ENCODE measurements around the gene MROH2A. TPM values are rescaled to one million over a fixed set of nuclear protein-coding genes. Genes with fewer than 3 reads are reported as not detected.

Gene MROH2A
- total and polyA plus RNA-seq, 9 of the 15 experiments (the other 6 are each of a cell fraction or from before 2014, with no cell fraction given): 0.03 TPM; not detected in 8

DNA sequence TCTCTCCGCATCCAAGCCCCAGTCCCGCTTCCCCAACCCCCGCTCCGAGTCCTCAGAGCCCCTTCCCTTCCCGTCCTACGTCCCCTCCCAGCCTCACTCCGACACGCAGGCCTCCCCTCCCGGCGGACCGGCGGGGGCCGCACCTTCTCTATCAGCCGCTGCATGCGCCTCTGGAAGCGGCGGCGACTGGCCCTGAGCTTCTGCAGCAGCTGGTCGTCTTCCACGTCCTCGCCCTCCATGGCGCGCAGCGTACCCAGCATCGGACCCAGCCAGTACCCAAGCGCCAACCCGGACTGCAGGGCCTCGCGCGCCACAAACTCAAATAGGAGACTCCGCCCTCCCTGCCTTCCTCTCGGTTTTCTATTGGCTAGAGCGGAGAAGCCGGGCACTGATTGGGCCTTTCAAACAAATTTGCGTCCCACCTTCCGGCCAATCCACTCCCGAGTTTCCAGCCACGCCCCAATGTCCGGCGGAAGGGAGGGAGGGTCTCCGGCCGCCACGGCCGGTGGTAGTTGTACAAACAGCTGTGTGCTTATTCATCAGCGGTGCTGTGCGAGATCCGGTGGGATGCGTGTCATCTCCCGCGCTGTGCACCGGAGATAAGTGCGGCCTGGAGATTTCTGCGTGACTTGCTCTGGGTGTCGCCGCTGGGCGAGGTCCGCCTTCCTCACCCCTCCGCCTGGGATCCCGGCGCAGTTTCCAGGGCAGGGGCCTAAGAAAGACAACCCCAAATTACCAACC is 76.3 kb downstream of the MROH2A start, which contains the start of gene HJURP (continued):
- TF ChIP-seq ZKSCAN1 (IDR thresholded peaks at IDR 0.05; ENCODE audit: low read depth, low read length) (no peak), FOXJ3 (CRISPR knock-in tag; IDR thresholded peaks at IDR 0.05) (no peak), ZNF431 (CRISPR knock-in tag; IDR thresholded peaks at IDR 0.05) (no peak), CCNT2 (IDR thresholded peaks at IDR 0.05; ENCODE audit: borderline replicate concordance, extremely low read depth, insufficient read length, low read depth, low read length) (peak; percentile 21), ZNF764 (CRISPR knock-in tag; IDR thresholded peaks at IDR 0.05; ENCODE audit: low read depth) (no peak), RBBP5 (IDR thresholded peaks at IDR 0.05; ENCODE audit: borderline replicate concordance, insufficient read depth, low read length, poor library complexity, severe bottlenecking) (peak; percentile 71), RB1 (IDR thresholded peaks at IDR 0.05; ENCODE audit: low read depth) (peak; percentile 15), ASH1L (IDR thresholded peaks at IDR 0.05; ENCODE audit: borderline replicate concordance, low read depth, partially characterized antibody) (peak; percentile 79), ZNF121 (CRISPR knock-in tag; conservative IDR thresholded peaks at IDR 0.05) (no peak), GABPB1 (CRISPR knock-in tag; IDR thresholded peaks at IDR 0.05) (peak; percentile 74), CEBPZ (IDR thresholded peaks at IDR 0.05; ENCODE audit: borderline replicate concordance, low read depth, low read length) (no peak), ZNF324 (CRISPR knock-in tag; IDR thresholded peaks at IDR 0.05) (no peak), FOXJ2 (tag; IDR thresholded peaks at IDR 0.05) (no peak), KLF6 (CRISPR knock-in tag; IDR thresholded peaks at IDR 0.05; ENCODE audit: borderline replicate concordance) (no peak), XRCC4 (IDR thresholded peaks at IDR 0.05; ENCODE audit: extremely low read depth, insufficient read depth, insufficient read length) (no peak), KAT7 (CRISPR knock-in tag; IDR thresholded peaks at IDR 0.05; ENCODE audit: borderline replicate concordance) (peak; percentile 87; the same call in 1 of the 2 replicates), ZNF41 (CRISPR knock-in tag; conservative IDR thresholded peaks at IDR 0.05) (no peak), PCBP1 (IDR thresholded peaks at IDR 0.05; ENCODE audit: low read depth, low read length, poor library complexity, severe bottlenecking) (peak; percentile 59)
- TF ChIP-seq, protein P1, sequence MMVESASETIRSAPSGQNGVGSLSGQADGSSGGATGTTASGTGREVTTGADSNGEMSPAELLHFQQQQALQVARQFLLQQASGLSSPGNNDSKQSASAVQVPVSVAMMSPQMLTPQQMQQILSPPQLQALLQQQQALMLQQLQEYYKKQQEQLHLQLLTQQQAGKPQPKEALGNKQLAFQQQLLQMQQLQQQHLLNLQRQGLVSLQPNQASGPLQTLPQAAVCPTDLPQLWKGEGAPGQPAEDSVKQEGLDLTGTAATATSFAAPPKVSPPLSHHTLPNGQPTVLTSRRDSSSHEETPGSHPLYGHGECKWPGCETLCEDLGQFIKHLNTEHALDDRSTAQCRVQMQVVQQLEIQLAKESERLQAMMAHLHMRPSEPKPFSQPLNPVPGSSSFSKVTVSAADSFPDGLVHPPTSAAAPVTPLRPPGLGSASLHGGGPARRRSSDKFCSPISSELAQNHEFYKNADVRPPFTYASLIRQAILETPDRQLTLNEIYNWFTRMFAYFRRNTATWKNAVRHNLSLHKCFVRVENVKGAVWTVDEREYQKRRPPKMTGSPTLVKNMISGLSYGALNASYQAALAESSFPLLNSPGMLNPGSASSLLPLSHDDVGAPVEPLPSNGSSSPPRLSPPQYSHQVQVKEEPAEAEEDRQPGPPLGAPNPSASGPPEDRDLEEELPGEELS (CRISPR knock-in tag; IDR thresholded peaks at IDR 0.05; ENCODE audit: borderline replicate concordance): no peak
- TF ChIP-seq, protein P2, sequence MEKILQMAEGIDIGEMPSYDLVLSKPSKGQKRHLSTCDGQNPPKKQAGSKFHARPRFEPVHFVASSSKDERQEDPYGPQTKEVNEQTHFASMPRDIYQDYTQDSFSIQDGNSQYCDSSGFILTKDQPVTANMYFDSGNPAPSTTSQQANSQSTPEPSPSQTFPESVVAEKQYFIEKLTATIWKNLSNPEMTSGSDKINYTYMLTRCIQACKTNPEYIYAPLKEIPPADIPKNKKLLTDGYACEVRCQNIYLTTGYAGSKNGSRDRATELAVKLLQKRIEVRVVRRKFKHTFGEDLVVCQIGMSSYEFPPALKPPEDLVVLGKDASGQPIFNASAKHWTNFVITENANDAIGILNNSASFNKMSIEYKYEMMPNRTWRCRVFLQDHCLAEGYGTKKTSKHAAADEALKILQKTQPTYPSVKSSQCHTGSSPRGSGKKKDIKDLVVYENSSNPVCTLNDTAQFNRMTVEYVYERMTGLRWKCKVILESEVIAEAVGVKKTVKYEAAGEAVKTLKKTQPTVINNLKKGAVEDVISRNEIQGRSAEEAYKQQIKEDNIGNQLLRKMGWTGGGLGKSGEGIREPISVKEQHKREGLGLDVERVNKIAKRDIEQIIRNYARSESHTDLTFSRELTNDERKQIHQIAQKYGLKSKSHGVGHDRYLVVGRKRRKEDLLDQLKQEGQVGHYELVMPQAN (IDR thresholded peaks at IDR 0.05; ENCODE audit: borderline replicate concordance): peak; percentile 89
